Measurements from ENCODE around the gene LCE3C. TPM values are rescaled to one million over a fixed set of nuclear protein-coding genes. Genes with fewer than 3 reads are reported as not detected.

LCE3C gene
- total RNA-seq, 1 donor = not detected

- DNase-seq (ENCODE audit: low read depth) = no peak
- H3K4me3 ChIP-seq (ENCODE audit: low read depth, low read length) = no peak overlapping the region
- TF ChIP-seq, protein P1, sequence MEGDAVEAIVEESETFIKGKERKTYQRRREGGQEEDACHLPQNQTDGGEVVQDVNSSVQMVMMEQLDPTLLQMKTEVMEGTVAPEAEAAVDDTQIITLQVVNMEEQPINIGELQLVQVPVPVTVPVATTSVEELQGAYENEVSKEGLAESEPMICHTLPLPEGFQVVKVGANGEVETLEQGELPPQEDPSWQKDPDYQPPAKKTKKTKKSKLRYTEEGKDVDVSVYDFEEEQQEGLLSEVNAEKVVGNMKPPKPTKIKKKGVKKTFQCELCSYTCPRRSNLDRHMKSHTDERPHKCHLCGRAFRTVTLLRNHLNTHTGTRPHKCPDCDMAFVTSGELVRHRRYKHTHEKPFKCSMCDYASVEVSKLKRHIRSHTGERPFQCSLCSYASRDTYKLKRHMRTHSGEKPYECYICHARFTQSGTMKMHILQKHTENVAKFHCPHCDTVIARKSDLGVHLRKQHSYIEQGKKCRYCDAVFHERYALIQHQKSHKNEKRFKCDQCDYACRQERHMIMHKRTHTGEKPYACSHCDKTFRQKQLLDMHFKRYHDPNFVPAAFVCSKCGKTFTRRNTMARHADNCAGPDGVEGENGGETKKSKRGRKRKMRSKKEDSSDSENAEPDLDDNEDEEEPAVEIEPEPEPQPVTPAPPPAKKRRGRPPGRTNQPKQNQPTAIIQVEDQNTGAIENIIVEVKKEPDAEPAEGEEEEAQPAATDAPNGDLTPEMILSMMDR (IDR thresholded peaks at IDR 0.05; ENCODE audit: insufficient read depth, low read length) = no peak
Measured at GRCh38 chr1:152582647-152583046, 17.4 kb upstream of the LCE3C start.

GRCh38 chr1:152585586-152585985 lies 14.4 kb upstream of the LCE3C start:
- H3K4me3 ChIP-seq (ENCODE audit: low read depth, low read length) = no peak overlapping the region
- DNase-seq (ENCODE audit: low read depth) = no peak
- TF ChIP-seq, protein P1 (IDR thresholded peaks at IDR 0.05; ENCODE audit: insufficient read depth, low read length) = no peak

DNA sequence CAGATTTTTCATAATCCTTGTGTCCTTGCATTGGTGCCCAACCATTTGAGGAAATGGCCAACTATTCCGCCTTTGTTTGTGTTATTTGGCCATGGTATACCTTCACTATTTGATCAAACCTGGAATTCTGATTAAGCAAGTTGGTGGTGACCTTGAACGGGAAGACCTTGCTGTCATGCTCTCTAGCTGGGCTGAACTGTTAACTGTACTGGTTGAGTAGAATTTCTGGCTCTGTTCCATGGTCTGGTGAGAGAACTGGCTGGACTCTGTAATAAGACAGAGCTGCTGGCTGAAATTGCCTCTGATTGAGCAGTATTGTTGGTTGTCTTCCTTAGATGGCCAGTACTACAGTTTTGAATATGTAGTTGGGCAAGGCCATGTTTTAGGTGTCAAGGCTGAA lies 3.0 kb upstream of the LCE3C start:
- no peak overlapping the region for H3K4me3 ChIP-seq (ENCODE audit: low read depth, low read length)
- TF ChIP-seq, protein P1 (IDR thresholded peaks at IDR 0.05; ENCODE audit: insufficient read depth, low read length) = no peak
- DNase-seq (ENCODE audit: low read depth) = no peak

- no peak within 1 kb of the TSS for H3K4me3 ChIP-seq (ENCODE audit: low read depth, low read length)
- TF ChIP-seq, protein P1 (IDR thresholded peaks at IDR 0.05; ENCODE audit: insufficient read depth, low read length) = no peak
- no peak for DNase-seq (ENCODE audit: low read depth)
Measured at GRCh38 chr1:152613511-152613910, 13.5 kb downstream of the LCE3C start, which contains the start of gene LCE3B. Gene LCE3B, plus strand, starts transcription at chr1:152613811. Its CDS starts 0 bp downstream, at chr1:152613811.

GRCh38 chr1:152621993-152622392 lies 22.0 kb downstream of the LCE3C start:
- no peak for DNase-seq (ENCODE audit: low read depth)
- H3K4me3 ChIP-seq (ENCODE audit: low read depth, low read length) = no peak overlapping the region
- TF ChIP-seq, protein P1 (IDR thresholded peaks at IDR 0.05; ENCODE audit: insufficient read depth, low read length) = no peak

DNA sequence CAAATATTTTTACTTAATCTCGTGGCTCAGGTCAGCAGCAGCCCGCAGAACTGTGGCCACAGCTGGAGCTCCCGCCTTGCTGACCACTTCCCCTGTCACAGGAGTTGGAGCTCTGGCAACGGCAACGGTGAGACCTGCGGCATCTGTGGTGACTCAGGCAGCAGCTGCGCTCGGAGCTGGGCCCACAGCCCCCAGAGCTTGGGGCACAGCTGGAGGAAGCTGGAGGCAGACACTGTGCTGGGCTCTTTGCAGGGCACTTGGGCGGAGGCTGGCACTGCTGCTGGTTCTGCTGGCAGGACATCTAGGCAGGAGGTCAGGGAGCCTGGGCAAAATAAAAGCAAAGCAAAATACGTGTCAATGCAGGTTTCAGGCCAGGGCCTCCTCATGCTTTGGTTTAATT lies 22.8 kb downstream of the LCE3C start, which contains the start of gene LCE3A:
TSS of gene LCE3A (minus strand) at position 301 of the 400 bp plus-strand sequence. CDS start at position 301, 0 bp downstream.
- no peak within 1 kb of the TSS for H3K4me3 ChIP-seq (ENCODE audit: low read depth, low read length)
- no peak for DNase-seq (ENCODE audit: low read depth)
- TF ChIP-seq, protein P1 (IDR thresholded peaks at IDR 0.05; ENCODE audit: insufficient read depth, low read length) = no peak

Data from fibroblast of the aortic adventitia (primary cell).